ENCODE results near the gene TMEM213.
A peak's percentile ranks its signal among the peaks of the same experiment; 100 is the strongest.

Gene TMEM213

DNA sequence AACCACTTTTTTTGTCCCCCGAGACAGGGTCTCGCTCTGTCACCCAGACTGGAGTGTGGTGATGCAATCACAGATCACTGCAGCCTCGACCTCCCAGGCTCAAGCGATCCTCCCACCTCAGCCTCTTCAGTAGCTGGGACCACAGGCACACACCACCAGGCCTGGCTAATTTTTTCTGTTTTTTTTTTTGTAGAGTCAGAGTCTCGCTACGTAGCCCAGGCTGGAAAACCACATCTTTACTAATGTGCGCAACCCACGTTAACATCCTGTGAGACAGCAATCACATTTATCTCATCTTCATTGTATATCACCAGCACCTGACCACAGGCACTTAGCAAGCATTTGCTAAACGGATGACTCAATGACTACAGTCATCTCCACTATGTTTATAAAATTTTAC lies 78.0 kb downstream of the TMEM213 start:
- no peak for DNase-seq (ENCODE audit: low spot score)

DNA sequence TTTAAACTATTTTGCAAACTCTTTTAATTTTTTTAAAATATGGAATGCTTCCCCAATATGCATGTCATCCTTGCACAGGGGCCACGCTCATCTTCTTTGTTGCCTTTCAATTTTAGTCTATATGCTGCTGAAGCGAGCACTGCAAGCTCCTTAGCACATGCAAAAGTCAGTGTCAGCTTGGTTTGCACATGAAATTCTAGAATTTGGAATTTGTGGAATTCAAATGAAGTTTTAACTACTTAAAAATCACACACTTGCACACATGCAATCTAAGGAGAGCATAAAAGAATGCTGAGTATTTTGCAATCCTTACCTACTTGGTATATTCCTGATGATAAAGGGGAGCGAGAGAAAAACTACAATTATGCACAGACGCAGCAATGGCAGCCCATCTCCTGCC lies 78.5 kb downstream of the TMEM213 start:
- DNase-seq (ENCODE audit: low spot score) = no peak

DNA sequence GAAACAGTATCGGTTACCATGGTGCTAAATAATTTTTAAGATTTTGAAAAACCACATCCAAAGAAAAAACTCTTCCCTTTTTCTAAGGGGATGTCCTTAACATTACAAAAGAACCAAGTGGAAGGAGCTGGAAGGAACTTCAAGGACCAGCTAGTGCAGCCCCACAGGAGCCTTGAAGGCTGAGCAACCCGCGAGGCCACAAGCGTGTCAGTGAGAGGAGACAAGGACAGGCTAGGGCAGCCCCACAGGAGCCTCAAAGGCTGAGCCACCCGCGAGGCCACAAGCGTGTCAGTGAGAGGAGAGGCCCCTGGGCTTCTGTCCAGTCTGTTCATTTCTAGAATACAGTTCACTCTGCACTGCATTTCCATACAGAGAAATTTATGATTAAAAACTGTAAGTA lies 80.3 kb downstream of the TMEM213 start:
- no peak for DNase-seq (ENCODE audit: low spot score)

DNA sequence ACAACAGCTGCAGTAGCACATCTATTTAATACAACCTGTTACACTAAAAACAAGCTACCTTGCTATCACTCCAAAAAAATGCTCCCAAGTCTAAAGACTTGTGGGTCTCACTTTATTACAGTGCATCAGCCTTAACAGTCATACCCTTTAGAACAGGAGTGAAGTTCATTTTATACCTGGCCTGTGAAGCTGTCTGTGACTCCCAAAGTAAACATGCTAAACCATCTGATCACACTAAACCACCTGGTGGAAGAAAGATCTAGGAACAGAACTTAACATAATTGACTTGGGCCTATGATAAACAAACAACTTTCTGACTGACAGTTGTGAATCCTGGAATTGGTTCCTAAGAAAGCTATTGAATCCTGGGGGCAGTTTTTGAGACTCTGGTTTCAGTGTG lies 81.1 kb downstream of the TMEM213 start:
- no peak for DNase-seq (ENCODE audit: low spot score)

DNA sequence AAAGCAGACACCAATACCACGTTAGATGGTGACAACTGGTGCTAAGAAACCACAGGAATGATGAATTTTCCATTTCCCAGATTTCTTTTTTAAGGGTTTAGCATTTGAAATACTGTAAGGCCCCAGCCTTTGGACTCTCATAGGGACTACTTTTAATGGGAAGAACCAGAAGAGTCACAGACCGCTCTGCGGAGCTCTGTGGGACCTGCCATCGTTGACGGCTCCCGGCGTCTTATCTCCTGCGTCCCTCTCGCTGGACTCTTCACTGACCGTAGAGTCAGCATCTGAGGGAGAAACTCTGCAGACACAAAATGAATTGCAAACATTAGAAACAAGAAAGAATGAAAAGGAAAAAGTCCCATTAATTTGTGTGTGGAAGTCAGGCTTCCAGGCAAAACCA lies 81.6 kb downstream of the TMEM213 start:
- no peak for DNase-seq (ENCODE audit: low spot score)

DNA sequence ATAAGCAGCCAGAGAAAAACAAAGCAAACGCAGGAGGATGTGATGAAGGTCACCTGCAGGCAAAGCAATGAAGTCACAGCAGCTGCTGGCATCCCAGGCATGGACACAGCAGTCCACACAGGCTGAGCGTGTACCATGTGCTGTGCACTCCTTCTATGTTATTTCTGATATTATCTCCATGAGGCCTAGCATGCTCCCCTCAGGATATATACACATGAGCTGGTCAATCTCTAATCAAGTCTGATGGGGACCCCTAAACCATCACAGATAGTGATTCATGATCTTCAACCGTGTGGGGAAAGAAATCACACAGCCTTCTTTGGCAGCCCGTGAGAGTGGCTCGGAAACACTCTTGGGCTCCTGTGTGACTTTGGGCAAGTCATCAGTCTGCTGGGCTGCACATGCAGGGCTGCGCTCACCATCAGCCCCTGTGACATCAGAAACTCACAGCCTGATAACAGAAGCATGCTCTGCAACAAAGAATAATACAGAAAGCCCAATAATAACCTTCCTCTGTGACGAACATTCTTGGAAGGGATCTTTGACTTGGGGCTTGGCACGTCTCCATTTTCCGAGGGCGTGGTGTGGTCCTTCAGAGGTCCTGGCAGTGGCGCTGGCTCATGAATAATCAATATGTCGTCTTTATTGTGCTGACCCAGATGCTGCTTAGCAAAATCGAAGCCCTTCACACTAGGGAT lies 83.2 kb downstream of the TMEM213 start:
- no peak for DNase-seq (ENCODE audit: low spot score)

DNA sequence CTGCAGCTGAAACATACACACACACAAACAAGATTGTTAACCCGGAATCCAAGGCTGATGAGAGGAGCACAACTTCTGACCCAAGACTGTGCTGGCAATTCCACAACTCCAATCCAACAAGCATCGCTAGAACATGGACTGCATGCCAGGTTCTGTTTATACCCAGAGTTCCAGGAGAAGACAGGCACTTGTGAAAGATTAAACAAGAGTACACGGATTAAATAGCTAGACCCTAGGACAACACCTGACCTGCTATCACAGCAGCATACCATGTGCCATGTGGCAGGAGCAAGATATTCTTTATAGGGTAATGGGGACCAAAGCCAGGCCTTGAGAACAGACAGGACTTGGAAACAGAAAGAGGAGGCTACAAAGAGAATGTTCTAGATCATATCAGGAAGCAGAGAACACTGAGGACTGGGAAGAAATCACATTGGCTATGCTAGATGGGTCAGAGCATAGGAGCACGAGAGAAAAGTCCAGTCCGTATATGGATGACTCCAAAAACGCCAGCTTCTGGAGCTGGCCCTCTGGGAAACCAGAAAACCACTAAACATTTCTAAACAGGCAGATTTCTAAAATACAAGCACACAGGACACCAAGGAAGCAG lies 83.9 kb downstream of the TMEM213 start:
- no peak for DNase-seq (ENCODE audit: low spot score)

DNA sequence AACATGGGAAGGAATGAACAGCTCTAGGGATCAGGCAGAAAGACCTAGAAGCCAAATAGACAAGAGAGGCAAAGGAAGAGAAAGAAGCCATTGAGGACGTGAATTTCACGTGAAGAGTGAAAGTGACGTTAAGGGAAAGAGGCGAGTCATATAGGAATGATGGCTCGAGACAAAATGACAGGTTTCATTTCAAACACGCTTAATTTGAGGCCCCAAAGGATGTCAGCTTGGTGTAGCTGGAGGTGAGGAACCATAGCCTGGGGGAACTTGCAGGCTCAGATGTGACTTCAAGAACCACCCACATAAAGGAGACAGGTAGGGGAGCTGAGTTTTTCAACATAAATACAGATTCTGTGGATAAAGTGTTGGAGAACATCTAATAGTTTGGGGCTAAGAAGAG lies 84.5 kb downstream of the TMEM213 start:
- no peak for DNase-seq (ENCODE audit: low spot score)

DNA sequence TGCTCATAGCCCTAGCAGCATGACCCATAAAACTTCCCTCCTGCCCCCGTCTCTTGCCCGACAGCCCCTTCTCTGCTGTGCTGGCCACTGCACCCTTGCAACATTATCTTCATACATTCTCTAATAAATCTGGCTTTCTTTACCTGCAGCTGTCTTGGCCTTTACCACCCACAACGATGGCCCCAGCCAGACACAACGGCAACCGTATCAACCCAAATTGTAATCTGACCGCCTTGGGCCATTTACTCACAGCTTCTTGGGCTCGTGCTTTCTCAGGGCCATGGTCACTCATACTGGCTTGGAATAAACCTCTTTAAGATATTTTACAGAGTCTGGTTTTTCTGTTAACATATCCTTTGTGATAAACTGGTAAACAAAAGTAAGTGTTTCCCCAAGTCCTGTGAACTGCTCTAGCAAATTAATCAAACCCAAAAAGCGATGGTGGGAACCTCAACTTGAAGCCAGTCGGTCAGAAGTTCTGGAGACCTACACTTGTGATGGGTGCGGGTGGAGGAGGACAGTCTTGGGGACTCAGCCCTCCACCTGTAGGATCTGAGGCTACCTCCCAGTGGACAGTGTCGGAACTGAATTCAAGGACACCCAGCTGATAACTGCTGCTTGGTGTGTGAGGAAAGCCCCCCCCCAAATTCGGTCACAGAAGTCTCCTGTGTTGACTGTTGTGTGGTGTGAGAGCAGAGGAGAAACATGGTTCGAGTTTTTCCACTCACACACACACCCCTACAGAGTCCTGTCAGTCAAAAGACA lies 87.8 kb downstream of the TMEM213 start:
- DNase-seq (ENCODE audit: low spot score) = no peak

DNA sequence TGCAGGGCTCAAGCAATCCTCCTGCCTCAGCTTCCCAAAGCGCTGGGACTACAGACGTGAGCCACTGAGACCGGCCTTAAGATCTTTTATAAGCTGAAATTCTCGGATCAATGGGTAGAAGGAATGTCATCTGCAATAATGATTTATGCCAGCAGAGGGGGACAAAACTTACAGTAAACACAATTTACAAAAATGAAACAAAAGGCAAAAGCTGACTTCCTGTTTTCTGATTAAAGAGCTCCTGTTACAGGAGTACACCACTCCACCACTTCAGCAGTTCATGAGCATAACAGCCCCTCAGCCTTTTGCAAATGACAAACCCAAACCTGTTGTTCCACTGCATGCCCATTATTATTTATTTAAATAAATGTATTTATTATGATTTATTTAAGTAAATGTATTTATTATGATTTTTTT lies 88.7 kb downstream of the TMEM213 start:
- DNase-seq (ENCODE audit: low spot score) = peak; percentile 72

DNA sequence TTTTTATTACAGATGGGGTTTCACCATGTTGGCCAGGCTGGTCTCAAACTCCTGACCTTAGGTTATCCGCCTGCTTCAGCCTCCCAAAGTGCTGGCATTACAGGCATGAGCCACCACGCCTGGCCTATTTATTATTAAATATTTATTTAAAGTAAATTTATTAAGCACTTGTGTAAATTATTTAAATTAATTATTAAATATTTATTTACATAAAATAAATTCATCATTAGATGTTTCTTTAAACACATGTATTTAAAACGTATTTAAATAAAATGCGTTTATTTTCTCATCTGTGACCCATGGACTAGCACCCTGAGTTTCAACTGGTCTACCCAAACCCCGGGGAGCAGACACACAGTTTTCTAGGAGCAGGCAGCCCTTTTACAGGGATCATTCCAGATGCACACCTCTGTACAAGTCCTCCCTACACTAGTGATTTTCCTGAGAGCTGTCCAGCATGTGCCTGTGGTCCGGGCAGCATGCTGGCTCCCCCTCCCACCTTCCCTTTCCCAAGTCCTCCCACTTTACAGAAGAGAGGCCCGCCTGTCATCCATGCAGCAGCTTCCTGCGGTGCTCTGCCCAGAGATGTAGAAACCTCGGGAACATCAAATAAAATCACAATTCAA lies 89.4 kb downstream of the TMEM213 start:
- DNase-seq (ENCODE audit: low spot score) = peak; percentile 20

Small RNA genes within 50 kb of the gene (small RNA-seq; reads per million reads assigned to genes)
- gene RNU6-1272P = 0 reads per million in 2 experiments

Data from SK-N-DZ (cell line).